ENCODE data around the gene NID1.

DNA sequence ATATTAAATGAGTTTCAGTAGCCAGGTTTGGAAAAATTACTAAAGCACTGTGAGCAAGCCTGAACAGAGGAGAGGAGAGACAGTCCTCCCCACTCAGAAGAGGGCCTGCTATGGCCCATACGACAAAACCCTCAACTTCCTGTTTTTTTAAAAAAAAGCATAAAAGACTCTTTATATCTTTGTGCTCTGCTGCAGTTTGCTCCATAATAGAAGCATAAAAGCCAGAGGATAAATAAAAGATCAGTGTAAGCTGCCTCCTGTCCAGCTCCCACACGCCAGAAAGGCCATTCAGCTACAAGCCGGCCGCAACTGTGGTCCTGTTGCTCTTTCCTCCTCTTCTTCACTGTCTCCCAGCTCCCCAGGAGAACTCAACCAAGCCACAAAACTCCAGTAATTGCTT is 37.8 kb downstream of the NID1 start:
- TF ChIP-seq, protein P1, sequence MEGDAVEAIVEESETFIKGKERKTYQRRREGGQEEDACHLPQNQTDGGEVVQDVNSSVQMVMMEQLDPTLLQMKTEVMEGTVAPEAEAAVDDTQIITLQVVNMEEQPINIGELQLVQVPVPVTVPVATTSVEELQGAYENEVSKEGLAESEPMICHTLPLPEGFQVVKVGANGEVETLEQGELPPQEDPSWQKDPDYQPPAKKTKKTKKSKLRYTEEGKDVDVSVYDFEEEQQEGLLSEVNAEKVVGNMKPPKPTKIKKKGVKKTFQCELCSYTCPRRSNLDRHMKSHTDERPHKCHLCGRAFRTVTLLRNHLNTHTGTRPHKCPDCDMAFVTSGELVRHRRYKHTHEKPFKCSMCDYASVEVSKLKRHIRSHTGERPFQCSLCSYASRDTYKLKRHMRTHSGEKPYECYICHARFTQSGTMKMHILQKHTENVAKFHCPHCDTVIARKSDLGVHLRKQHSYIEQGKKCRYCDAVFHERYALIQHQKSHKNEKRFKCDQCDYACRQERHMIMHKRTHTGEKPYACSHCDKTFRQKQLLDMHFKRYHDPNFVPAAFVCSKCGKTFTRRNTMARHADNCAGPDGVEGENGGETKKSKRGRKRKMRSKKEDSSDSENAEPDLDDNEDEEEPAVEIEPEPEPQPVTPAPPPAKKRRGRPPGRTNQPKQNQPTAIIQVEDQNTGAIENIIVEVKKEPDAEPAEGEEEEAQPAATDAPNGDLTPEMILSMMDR (IDR thresholded peaks at IDR 0.05 in 8 of 11, conservative IDR thresholded peaks at IDR 0.05 in 3 of 11): no peak
- TF ChIP-seq POLR2AphosphoS5 (IDR thresholded peaks at IDR 0.05) (no peak), POLR2A (IDR thresholded peaks at IDR 0.05) (no peak)

Data from spleen (tissue), 7 donors.